Measurements from ENCODE around the gene FAM3C.

DNA sequence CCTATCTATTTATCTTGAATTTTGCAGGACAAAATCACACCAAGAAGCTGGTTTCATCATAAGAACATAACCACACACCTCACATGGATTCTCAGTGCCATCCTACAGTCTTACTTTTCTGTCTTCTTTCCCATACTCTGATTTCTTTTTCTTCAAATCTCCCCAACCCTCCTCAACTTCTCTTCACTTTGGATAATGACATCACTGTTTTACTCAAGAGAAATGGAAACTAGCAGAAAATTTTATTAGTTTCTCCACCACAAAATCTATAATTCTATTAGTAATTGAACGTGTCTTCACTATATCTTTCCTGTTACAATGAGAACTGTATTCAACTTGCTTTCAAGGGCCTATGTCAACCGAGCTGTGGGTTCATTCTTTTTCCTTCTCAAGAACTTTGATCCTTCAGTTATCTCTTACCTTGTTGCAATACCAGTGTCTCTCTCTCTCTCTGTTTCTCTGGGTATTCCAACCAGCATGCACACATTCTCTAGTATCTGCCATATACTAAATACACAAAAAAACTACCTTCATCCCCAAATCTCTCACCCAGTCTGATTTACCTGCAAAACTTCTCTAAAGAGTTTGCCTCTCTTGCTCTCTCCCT, 35.4 kb upstream of the FAM3C start:
- TF ChIP-seq POLR2A (IDR thresholded peaks at IDR 0.05): no peak
- TF ChIP-seq, protein P1, sequence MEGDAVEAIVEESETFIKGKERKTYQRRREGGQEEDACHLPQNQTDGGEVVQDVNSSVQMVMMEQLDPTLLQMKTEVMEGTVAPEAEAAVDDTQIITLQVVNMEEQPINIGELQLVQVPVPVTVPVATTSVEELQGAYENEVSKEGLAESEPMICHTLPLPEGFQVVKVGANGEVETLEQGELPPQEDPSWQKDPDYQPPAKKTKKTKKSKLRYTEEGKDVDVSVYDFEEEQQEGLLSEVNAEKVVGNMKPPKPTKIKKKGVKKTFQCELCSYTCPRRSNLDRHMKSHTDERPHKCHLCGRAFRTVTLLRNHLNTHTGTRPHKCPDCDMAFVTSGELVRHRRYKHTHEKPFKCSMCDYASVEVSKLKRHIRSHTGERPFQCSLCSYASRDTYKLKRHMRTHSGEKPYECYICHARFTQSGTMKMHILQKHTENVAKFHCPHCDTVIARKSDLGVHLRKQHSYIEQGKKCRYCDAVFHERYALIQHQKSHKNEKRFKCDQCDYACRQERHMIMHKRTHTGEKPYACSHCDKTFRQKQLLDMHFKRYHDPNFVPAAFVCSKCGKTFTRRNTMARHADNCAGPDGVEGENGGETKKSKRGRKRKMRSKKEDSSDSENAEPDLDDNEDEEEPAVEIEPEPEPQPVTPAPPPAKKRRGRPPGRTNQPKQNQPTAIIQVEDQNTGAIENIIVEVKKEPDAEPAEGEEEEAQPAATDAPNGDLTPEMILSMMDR (IDR thresholded peaks at IDR 0.05): no peak
